HG02870 (cell line): ENCODE results near the gene METTL16.

Experiments used
- ATAC-seq: cut with Tn5 transposase; IDR thresholded peaks from one replicate; pipeline ENCODE4 v1.9.1; 2021; ENCODE audit warnings: mild to moderate bottlenecking, moderate library complexity; ENCODE audit not compliant: unreplicated experiment

The METTL16 gene

GRCh38 chr17:2385240-2386210 is 126.2 kb downstream of the METTL16 start:
- ATAC-seq: no peak

- no peak for ATAC-seq
Measured at GRCh38 chr17:2384439-2385127, 127.1 kb downstream of the METTL16 start.

- no peak for ATAC-seq
Measured at GRCh38 chr17:2383628-2384167, 128.0 kb downstream of the METTL16 start.

DNA sequence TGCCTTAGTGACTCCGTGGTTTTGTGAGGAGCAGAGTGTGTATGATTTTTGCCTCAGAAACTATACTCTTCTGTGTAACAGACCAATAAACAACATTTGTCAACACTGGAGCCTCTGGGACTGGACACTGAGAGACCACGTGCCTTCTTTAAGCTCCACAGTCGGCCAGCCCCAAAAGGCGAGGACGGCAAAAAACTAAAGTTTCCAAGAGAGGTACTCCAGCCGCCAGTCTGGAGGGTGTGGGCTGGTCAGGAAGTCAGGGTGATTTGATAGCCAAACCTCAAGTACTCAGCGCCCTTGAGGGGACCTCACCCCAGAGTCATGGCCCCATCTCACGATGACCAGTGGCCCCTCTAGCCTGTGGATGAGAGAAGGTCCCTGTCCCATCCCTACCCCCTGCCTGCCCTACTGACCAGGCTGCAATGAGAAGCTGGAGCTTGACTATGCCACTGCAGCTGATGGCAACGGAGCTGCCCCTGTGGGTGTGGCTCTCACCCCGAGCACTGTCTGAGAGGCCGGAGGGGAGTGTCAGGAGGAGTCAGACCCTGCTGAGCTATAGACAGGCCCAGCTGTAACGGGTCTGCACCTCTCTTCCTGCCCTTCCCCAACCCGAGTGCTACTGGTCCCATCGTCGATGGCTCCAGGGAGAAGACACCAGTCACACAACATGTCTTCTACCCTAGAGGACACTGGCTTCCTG is 130.6 kb downstream of the METTL16 start:
- no peak for ATAC-seq

DNA sequence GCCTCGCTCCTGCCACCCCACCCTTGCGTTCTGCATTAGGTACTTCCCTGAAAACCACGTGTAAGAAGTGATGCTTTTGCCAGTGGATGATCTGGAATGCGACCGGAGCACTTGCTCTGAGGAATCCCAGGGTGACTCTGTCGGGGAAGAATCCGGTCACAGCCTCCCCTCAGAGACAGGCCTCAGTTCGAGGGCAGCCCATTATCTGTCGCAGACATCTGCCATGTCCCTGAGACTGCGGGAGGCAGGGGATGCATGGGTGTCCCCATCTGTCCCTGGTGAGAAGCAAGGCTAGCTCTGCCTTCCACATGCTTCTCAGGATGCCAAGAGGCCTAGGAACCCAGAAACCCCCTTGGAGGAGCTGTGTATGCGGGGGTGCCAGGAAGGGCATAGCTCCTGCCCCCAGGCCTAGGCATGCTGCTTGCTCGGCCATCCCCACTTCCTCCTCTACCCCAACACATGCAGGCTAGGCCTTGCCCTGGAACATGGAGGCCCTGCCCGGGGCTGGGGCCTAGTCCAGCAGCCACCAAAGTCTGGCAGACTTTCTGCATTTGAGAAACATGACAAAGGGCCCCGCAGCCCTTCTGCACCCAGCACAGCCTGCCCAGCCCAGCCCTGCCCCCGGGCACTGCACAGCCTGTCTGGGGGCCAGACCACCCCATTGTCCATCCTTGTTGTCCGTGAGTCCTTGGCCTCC is 131.3 kb downstream of the METTL16 start:
- no peak for ATAC-seq

GRCh38 chr17:2379489-2380225 is 132.0 kb downstream of the METTL16 start:
- ATAC-seq: no peak

GRCh38 chr17:2378905-2379304 is 132.8 kb downstream of the METTL16 start:
- ATAC-seq: no peak

GRCh38 chr17:2377659-2378058 is 134.0 kb downstream of the METTL16 start:
- no peak for ATAC-seq

- ATAC-seq: no peak
Measured at GRCh38 chr17:2376107-2376506, 135.6 kb downstream of the METTL16 start.

GRCh38 chr17:2375406-2375805 is 136.3 kb downstream of the METTL16 start:
- no peak for ATAC-seq

GRCh38 chr17:2374549-2375285 is 137.0 kb downstream of the METTL16 start:
- ATAC-seq: no peak

DNA sequence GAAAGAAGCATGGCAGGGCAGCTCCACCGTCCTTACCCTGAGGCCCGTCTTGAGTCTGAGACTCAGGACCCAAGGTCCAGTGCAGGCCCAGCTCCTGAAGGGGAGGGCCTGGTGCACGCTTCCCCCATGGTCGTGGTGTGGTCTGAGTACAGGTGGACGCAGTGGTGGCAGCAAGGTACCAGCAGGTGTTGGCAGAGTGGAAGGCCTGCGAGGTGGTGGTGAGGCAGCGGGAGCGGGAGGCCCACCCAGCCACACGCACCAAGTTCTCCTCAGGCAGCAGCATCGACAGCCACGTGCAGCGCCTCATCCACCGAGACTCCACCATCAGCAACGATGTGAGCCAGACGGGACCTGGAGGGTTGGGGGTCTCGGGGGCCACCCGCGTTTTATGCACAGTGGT is 138.5 kb downstream of the METTL16 start:
- no peak for ATAC-seq

- no peak for ATAC-seq
Measured at GRCh38 chr17:2372681-2373080, 139.0 kb downstream of the METTL16 start.

GRCh38 chr17:2372180-2372579 is 139.5 kb downstream of the METTL16 start:
- ATAC-seq: no peak

- no peak for ATAC-seq
Measured at GRCh38 chr17:2371183-2372130, 140.2 kb downstream of the METTL16 start.

DNA sequence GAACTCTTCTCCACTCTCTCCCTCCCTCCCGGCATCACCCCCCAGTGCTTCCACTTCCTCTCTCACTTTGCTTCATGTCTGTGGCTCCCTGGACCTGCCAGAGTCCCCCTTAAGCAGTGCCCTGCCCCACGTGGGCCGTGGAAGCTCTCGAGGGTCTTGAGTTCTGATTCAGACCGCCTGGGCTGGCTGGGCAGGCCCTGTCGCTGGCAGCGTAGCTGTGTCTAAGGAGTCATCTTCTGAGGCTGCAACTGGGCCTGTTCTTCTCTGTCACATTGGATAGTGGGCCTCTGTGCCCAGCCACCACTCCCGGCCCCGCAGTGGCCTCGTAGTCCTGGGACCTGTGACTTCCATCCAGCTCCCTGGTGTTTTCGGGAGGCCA is 141.5 kb downstream of the METTL16 start:
- no peak for ATAC-seq

DNA sequence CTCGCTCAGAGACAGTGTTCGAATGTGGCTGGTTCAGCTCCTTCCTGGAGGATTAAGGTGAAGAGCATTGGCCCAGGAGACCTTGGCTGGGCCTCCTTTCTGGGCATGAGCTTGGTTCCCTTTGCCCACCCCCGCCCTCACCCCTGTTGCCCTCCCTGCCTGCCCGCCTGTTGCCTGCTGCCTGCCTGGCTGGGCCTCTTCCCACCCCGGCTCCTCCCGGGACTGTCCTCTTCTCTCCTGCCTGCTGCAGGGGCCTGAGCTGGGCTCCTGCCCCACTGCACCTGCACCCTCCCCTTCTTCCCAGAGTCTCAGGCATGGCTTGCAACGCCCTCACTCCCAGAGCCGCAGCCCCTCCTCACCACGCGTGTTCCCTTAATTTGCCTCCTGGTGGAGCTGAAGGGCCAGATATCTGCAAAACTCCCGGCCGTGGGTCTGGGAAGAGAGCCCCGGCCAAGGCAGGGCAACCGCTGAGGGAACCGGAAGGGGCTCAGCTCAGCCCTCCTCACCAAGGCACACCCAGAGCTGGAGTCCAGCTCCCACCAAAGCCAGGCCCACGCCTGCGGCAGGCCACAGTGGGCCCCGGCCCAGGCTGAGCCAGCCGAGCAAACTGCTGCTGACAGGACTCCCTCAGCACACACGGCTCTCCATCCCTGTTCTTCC is 142.0 kb downstream of the METTL16 start:
- ATAC-seq: no peak

DNA sequence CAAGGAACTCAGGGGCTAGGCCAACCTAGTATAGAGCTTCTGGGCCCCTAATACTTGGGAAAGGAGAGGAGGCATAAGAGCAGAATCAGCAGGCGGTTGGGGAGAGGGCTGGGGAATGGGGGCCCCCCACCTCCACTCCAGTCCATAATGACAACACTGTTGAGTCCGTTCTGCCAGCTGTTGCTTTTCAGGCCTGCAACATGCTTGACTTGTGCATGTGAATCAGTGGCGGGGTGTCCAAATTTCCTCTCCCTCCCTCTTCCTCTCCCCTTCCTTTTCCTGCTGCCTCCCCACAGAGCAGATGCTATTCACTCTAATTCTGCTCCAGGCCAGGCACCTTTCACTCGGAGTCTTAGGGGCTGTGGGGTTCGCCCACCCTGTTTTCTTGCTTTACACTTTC is 142.6 kb downstream of the METTL16 start:
- no peak for ATAC-seq
